WI38 (cell line): ENCODE measurements around the gene MC5R.

Source experiments
- H3K4me3 ChIP-seq: 2 replicates; pipeline ENCODE4 v1.5.1; 2011; ENCODE audit warnings: low read depth, mild to moderate bottlenecking, control low read depth, low read length
- CTCF ChIP-seq: IDR thresholded peaks from 2 replicates; pipeline ENCODE4 v1.5.1; 2012; ENCODE audit warnings: low read depth, mild to moderate bottlenecking, control low read depth, low read length

Gene MC5R

GRCh38 chr18:13800505-13801259 is 23.3 kb upstream of the MC5R start:
- no peak for TF ChIP-seq CTCF
- no peak overlapping the region for H3K4me3 ChIP-seq

GRCh38 chr18:13801260-13801601 is 22.7 kb upstream of the MC5R start:
- no peak overlapping the region for H3K4me3 ChIP-seq
- no peak for TF ChIP-seq CTCF

GRCh38 chr18:13804305-13804704 is 19.6 kb upstream of the MC5R start:
- no peak for TF ChIP-seq CTCF

GRCh38 chr18:13808294-13809042 is 15.5 kb upstream of the MC5R start:
- no peak overlapping the region for H3K4me3 ChIP-seq

More at GRCh38 chr18:13804305-13804704, 19.6 kb upstream of the MC5R start:
- no peak overlapping the region for H3K4me3 ChIP-seq

GRCh38 chr18:13809043-13809430 is 14.9 kb upstream of the MC5R start:
- no peak for TF ChIP-seq CTCF
- H3K4me3 ChIP-seq: no peak overlapping the region

More at GRCh38 chr18:13808294-13809042, 15.5 kb upstream of the MC5R start:
- no peak for TF ChIP-seq CTCF

- TF ChIP-seq CTCF: no peak
- no peak overlapping the region for H3K4me3 ChIP-seq
These were observed 14.3 kb upstream of the MC5R start for GRCh38 chr18:13809531-13810255.
